Activated CD8-positive, alpha-beta memory T cell treated with anti-CD3 and anti-CD28 coated beads for 4 hours (primary cell): ENCODE data around the gene SCO2.
A peak's percentile ranks its signal among the peaks of the same experiment; 100 is the strongest.
"Not testable (repeated sequence)": the region's sequence is repeated elsewhere in the genome, so short reads cannot be mapped to it uniquely, and the experiment has no call there.

Experiments used
- DNase-seq, 2 donors: peaks; one replicate each; pipeline ENCODE4 v3.0.0-alpha.2; 2020; ENCODE audit warnings: low read depth in 2 of 2

The SCO2 gene

DNA sequence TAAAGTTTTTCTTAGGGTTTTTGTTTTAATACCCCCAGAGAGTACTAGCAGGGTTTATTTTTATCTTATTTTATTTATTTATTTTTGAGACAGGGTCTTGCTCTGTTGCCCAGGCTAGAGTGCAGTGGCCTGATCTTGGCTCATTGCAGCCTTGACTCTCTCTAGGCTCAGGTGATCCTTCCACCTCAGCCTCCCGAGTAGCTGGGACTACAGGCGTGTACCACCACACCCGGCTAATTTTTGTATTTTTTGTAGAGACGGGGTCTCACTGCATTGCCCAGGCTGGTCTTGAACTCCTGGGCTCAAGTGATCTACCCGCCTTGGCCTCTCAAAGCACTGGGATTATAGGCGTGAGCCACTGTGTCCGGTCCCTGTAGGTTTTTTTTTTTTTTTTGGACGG, 5.2 kb downstream of the SCO2 start:
- DNase-seq: not testable (repeated sequence)

GRCh38 chr22:50519151-50519550, 6.2 kb downstream of the SCO2 start:
- no peak for DNase-seq

GRCh38 chr22:50518606-50519005, 6.8 kb downstream of the SCO2 start:
- no peak for DNase-seq

GRCh38 chr22:50517495-50518260, 7.7 kb downstream of the SCO2 start:
- no peak for DNase-seq

DNA sequence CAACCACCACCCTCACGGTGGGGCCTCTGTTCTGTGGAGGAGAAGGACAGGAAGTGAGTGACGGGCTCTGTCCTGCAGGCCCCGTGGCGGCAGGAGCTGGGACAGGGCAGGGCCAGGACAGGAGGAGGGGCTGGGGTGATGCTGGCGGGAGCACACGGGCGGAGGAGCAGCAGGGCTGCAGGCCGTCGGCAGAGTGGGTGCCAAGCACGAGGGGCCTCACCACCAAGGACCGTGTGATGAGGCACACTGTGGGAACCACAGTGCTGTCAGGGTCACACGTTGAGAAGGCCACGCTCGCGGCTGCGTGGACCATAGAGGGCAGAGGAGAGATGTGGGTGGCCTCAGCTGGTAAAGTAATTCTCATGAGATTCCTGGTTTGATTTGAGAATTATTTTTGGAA, 8.5 kb downstream of the SCO2 start:
- DNase-seq: no peak

GRCh38 chr22:50516068-50516467, 9.3 kb downstream of the SCO2 start:
- DNase-seq: no peak

GRCh38 chr22:50513175-50513574, 12.2 kb downstream of the SCO2 start:
- no peak for DNase-seq

DNA sequence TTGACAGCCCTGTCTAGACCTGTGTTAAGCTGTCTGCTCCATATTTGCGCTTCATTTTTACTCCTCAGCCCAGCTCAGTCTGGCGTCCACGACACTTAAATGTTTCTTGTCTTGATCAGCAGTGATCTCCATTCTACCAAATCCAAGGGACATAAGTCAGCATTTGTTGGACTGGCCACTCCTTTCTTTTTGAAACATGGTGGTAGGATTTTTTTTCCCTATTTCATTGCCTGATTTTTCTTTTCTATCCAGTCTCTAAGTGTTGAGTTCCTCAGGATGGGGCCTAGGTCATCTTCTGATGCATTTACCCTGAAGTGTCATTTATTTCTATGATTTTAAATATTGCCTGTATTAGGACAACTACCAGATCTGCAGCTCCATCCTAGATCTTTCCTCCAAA, 16.5 kb downstream of the SCO2 start:
- no peak for DNase-seq

DNA sequence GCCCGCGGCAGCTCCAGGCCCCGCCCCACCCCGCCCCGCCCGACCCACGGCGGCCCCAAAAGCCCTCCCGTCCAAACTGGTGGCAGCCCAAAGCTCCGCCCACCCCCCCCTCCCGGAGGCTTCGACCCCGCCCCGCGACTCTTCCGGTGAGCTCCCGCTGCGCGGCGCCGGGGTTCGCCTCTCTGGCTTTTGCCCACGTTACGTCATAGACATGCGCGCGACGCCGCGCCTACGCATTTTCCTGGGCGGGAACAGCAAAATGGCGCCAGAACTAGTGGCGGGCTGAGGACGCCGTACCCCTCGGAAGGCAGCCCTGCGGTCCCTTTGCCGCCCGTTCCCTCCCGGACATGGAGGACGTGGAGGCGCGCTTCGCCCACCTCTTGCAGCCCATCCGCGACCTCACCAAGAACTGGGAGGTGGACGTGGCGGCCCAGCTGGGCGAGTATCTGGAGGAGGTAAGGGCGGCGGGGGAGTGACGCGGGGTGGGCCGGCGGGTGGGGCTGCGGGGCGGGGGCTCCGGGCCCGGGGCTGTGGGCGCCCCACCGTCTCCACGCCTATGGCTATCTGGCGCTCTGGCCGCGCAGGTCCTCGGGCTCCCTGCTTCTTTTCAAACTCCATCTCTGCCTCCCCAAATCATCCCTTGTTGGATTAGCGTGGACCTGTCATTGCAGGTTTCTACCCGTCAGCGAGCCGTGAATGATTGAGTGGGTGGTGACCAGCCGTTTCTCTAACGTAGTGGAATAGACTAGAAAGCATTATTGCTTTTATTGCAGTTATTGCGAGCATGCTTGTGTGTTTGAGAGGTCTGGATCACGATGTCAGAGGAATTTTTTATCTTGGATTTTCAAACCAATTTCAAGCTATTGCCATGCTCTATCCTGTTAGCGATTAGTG, 17.2 kb downstream of the SCO2 start, which contains the start of gene NCAPH2:
Gene NCAPH2 (plus strand): TSS at position 234 of the 894 bp plus-strand sequence. CDS start 114 bp downstream, at position 348.
- DNase-seq: peak; percentile 96 to 97

GRCh38 chr22:50507421-50507990, 17.9 kb downstream of the SCO2 start, which contains the start of gene LMF2:
Gene LMF2 (minus strand): TSS chr22:50507702. CDS start chr22:50507675, 27 bp downstream.
- DNase-seq: peak; percentile 85 to 88

GRCh38 chr22:50506611-50507420, 18.6 kb downstream of the SCO2 start:
- DNase-seq: no peak

DNA sequence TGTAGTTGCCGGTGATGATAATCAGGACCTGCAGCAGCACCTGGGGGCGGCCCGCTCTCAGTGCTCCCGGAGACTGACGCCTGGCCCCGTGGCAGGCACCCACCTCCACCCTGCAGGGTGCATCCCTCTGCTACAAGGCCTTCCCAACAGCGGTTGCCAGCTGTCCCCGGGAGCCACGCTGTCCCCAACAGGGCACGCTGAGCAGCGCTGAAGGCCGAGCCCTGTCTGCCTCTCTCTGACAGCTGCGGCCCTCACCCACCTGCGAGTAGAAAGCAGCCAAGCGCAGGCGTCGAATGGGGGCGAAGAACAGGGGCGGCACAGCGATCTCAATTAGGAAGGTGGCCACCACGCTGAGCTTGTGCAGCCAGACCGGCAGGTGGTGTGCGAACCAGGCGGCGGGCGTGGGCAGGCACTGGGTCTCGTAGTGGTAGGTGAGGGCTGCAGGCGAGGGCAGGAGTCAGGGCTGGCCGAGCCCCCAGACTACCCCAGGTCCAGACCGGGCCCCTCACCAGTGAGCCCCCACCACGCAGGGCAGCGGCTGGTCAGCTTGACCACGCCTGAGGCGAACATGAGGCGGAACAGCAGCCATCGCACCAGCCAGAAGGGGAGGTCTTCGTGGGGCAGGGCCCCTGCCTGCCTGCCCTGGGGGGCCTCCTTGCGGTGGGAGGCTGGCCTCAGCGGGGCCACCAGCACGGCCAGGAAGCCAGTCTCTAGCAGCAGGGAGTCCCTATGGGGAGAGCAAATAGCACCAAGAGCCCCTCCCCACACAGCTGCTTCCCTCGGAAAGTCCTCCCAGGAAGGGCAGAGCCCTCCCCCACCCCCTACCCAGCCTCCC, 19.4 kb downstream of the SCO2 start:
- no peak for DNase-seq

DNA sequence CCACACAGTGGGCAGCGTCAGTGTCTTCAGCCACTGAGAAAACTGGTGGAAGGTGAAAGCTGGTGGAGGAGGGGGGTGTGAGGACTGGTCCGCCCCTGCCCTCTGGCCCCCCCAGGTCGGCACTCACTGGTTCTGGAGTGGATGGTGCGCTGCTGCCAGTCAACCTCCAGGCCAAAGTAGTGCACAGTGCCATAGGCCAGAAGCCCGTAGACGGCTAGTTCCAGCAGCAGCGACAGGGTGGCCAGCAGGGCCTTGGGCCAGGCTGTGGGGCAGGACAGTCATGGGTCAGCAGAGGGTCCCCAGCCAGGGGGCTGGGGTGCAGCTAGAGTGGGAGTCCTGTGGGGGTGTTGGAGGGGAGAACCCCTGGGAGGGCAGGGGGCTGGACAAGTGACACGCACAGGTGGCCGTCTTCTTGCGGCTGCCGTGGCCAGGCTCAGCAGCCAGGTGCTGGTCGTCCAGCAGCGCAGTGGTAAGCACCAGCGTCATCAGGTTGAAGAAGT, 20.1 kb downstream of the SCO2 start:
- DNase-seq: no peak

GRCh38 chr22:50504369-50505211, 20.8 kb downstream of the SCO2 start:
- DNase-seq: no peak

- DNase-seq: no peak
These were observed 21.8 kb downstream of the SCO2 start for GRCh38 chr22:50503475-50504145.

- DNase-seq: no peak
These were observed 22.5 kb downstream of the SCO2 start for GRCh38 chr22:50502628-50503474.

GRCh38 chr22:50502096-50502495, 23.3 kb downstream of the SCO2 start:
- DNase-seq: no peak

- DNase-seq: no peak
These were observed 24.9 kb downstream of the SCO2 start for GRCh38 chr22:50500452-50500851.
